Superior temporal gyrus (tissue), 1 donor: ENCODE measurements around the gene TTC39C.
A peak's percentile ranks its signal among the peaks of the same experiment; 100 is the strongest.

Experiments used
- DNase-seq: peaks from one replicate; pipeline ENCODE4 v3.0.0-alpha.2; 2016; ENCODE audit errors: extremely low spot score

Gene TTC39C

GRCh38 chr18:24014062-24014985 is at the start of gene TTC39C:
TSS of gene TTC39C (plus strand) at chr18:24014754. CDS start at chr18:24014872, 118 bp downstream.
- DNase-seq: peak; percentile 15

GRCh38 chr18:23966909-23967308 is 47.6 kb upstream of the TTC39C start:
- DNase-seq: no peak

- no peak for DNase-seq
Measured at GRCh38 chr18:23967321-23968089, 47.0 kb upstream of the TTC39C start.

- DNase-seq: no peak
Measured at GRCh38 chr18:23968638-23969604, 45.6 kb upstream of the TTC39C start.

GRCh38 chr18:23969664-23970063 is 44.9 kb upstream of the TTC39C start:
- no peak for DNase-seq

- DNase-seq: no peak
Measured at GRCh38 chr18:23970161-23971096, 44.1 kb upstream of the TTC39C start.

- no peak for DNase-seq
Measured at GRCh38 chr18:23971097-23971440, 43.5 kb upstream of the TTC39C start.

GRCh38 chr18:23971666-23972230 is 42.8 kb upstream of the TTC39C start:
- DNase-seq: no peak

GRCh38 chr18:23972453-23972852 is 42.1 kb upstream of the TTC39C start:
- no peak for DNase-seq

GRCh38 chr18:23977103-23977502 is 37.5 kb upstream of the TTC39C start:
- DNase-seq: no peak

- DNase-seq: no peak
Measured at GRCh38 chr18:23977719-23978483, 36.7 kb upstream of the TTC39C start.

GRCh38 chr18:23981369-23981980 is 33.1 kb upstream of the TTC39C start:
- DNase-seq: no peak

GRCh38 chr18:23982155-23983079 is 32.1 kb upstream of the TTC39C start:
- no peak for DNase-seq

GRCh38 chr18:23983112-23983511 is 31.4 kb upstream of the TTC39C start:
- no peak for DNase-seq

GRCh38 chr18:23986600-23987359 is 27.8 kb upstream of the TTC39C start:
- no peak for DNase-seq

GRCh38 chr18:23990474-23991410 is 23.8 kb upstream of the TTC39C start:
- DNase-seq: no peak
